NCI-H1092 treated with DMSO at 0.1 percent for 48 hours (cell line): ENCODE data around the gene FERMT2.
"Not testable (repeated sequence)": the region's sequence is repeated elsewhere in the genome, so short reads cannot be mapped to it uniquely, and the experiment has no call there.

Source experiments
- DNase-seq: peaks from one replicate; lab custom pipeline; 2025; lab: John Stamatoyannopoulos, UW

The FERMT2 gene

DNA sequence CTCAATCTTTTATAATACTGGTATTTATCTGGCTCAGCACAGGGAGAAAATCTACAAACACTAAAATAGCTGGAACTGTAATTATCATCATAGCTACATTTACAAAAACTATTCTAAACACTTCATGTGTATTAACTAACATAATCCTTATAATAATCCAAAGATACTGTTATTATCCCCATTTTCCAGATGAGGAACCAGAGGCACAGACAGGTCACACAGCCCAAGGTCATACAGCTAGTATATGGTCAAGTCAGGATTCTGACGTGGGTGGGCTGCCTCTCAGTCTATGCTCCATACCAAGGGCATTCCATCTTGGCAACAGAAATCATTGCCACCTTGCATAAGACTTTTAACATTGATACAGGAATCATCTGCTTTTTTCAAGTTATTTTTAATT lies 11.4 kb downstream of the FERMT2 start:
- DNase-seq = no peak

DNA sequence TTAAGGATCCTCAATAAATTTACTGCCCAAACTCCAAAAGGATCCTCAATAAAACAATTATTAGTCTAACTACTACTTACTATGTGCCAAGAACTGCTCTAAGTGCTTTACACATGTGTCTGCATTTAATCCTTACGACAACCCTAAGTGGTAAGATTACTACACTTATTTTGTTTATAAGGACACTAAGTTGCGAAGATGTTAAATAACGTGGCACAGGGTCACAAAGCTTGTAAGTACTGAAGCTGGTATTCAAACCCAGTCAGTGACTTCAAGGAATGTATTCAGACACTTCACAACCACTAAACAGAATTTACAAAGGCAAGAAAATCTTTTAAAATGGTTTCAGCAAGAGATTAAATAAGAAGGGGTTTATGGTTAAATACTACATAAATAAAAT lies 13.0 kb downstream of the FERMT2 start:
- no peak for DNase-seq

DNA sequence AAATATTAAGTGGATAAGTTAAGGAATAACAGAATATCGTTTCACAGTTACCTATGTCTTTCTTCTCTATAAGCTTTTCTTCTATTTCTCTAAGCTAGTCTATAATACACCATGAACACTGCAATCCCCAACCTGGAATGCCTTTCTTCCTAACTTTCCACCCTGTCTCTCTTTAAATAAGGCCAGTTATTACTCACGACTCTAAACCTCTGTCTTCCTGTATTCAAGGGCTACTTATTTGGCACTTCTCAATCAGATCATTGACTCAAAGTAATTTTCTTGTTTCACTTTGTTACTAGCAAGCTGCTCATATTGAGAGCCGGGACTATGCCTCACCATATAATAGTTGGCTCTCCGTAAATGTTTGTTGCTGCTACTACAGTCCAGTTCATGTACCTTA lies 13.5 kb downstream of the FERMT2 start:
- DNase-seq = no peak

DNA sequence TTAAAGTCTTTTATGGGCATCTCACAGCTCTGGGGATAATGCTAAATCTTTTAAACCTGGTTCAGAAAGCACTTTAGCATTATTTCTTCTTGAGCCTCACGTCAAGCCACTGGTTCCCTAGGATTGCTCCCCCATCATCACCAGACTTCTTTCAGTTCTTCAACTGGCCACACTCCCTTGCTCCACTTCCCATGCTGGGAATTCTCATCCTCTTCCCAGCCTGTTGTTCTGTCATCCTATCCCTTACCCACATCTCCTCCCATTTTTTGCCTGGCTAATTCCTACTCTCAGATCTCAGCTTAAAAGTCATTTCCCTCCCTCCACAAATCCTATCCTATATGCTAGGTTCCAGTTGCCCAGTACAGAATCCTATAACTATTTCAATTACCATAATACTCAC lies 14.4 kb downstream of the FERMT2 start:
- no peak for DNase-seq

DNA sequence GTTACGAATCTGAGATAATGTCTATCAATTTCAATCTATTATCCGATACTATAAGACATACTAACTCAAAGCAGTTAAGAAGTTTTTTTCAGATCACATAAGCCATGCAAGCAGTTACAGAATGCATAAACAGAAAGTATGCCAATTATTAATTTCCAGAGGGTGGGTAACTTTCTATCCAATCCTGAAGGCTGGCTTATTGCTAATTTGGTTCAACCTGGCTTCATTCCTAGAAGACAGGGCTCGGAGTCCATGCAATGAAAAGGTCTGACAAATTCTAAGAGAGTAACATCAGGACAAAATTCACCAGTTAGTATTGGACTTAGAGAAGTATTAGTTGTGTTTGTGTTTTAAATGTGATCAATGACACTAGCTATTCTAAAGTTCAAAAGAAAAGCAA lies 15.0 kb downstream of the FERMT2 start:
- no peak for DNase-seq

DNA sequence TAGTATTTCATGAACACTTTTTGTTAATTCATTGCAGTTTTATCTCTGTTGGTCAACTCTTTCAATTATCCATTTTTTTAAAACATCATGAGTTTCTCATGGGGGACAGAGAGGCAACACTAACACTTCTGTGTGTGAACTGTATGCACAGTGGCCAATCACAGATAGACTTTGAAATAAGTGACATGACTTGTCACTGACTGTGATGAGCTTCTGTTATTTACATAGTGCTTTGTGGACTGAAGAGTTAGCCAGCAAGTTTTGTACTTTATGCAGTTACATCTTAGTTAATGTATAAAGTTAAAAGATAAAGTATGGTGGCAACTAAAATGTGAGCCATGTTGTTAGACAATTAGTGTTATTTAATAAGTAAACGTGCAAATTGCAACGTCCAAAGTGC lies 16.1 kb downstream of the FERMT2 start:
- DNase-seq = no peak

DNA sequence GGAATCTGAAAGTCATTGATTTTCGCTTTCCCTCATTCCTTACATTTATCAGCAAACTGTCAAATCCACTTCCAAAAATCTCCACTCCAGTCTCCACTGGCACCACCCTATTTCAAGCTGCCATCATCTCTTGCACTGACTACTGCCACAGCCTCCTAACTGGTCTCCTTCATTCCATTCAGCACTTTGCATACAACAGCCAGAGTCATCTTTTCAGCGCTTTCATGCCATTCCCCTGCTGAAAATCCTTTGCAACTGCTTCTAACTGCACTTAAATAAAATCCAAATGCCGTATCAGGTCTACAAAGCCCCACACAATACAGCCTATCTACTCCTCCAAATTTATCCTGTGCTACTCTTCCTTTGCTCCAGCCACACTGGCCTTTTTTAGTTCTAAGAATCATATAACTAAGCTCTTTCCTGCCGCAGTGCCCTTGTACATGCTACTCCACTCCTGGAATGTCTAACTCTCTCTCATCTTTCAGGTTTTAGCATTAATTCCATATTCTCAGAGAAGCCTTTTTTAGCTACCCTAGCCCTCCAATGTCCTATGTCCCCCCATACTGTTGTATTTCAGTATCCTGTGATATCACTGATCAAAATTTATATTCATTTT lies 21.6 kb downstream of the FERMT2 start:
- no peak for DNase-seq

DNA sequence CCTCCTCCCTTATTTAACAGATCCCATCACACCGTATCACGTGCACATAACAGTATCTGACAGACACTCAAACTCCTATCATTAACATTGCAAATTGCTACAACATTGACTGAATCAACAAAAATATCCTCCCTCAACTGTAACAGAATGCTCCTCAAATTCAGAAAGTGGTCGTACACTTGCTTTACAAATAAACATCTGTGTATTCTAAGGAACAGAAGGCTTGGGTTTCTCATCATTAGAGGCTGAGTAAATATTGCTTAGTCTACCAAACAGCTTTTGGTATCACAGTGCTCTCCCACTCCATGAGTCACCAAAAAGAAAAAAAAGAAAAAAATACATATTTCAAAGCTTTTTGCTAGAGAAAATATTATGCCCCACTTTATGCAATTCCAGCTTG lies 23.9 kb downstream of the FERMT2 start:
- peak; percentile 75 for DNase-seq

DNA sequence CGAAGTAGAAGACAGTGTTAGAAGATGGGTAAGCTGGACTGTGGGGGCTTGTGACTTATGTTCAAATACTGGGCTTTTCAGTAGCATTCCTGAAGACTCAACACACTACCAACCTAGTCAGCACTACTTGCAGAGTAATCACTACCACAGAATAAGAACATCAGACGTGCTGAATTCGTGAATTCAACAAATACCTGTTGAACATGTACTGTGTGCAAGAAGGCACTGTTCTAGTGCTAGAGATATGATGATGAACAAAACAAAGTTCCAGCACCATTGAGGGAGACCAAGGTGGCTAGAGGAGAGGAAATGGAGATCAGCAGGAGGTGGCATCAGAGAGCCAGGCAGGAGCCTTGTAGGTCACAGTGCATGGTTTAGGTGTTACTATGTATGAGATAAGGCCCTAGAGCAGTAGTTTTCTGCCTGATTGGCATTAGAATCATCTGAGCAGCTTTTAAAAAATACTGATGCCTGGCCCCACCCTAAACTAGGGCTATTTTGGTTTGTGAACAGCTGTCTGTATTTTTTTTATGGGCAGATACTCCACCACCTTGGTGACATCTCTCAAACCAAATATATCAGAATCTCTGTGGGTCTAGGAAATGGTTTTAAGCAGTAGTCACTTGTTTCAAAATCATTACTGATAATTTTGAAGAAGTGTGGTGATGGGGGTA lies 26.8 kb downstream of the FERMT2 start:
- DNase-seq = no peak

DNA sequence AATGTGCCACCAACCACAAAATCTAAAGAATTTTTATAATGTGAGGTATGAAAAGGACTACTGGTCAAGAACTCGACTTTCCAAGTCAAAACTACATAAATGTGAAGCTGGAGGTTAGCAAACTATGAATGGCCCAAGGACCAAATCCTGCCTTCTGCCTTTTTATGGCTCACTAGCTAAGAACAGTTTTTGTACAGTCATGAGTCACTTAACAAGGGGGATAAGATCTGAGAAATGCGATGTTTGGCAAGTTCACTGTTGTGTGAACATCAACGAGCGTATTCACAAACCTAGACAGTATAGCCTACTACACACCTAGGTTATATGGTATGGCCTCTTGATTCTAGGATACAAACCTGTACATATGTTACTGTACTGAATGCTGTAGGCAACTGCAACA lies 28.2 kb downstream of the FERMT2 start:
- no peak for DNase-seq

DNA sequence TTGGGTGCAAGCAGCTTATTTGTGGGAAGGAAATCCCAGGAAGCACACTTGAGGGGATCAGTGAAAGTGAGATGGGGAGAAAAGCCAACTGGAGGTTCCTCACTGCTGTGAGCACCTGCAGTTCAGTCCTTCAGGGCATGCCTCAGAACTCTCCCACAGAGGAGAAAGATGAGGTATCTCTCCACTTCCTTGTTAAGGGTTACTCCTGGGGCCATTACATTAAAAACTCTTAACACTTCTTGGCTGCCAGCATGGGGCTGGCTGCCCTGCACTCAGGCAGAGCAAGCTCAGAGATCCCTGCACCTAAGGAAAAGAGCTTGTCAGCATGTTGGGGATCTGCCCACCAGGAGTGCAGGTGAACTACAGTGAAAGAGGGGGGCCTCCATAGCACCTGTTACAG lies 28.8 kb downstream of the FERMT2 start:
- no peak for DNase-seq

DNA sequence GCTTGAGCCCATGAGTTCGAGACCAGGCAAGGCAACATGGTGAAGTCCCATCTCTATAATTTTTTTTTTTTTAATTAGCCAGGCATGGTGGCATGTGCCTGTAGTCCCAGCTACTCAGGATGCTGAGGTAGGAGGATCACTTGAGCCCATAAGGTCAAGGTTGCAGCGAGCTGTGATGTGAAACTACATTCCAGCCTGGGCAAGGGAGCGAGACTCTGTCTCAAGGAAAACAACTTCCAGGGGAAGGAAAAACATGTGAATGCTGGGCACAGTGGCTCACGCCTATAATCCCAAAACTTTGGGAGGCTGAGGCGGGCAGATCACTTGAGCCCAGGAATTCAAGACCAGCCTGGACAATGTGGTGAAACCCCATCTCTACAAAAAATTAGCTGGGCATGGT lies 30.4 kb downstream of the FERMT2 start:
- not testable (repeated sequence) for DNase-seq

DNA sequence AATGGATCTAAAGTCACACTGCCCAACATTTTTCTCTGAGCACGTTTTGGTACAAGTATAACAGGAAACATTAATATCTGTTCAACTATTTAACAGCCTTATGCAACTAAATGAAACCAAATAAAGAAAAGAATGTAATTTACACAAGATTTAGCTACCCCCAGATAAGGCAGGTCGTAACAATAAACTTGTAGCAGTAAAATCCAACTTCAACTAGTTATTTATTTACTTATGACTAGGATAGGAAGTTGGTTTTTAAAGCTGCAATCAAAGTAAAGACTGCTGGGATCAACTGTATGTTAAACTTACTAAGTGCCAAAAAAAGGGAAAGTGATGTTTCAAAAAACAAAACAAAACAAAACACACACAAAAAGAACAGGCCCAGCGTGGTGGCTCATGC lies 30.9 kb downstream of the FERMT2 start:
- DNase-seq = no peak

DNA sequence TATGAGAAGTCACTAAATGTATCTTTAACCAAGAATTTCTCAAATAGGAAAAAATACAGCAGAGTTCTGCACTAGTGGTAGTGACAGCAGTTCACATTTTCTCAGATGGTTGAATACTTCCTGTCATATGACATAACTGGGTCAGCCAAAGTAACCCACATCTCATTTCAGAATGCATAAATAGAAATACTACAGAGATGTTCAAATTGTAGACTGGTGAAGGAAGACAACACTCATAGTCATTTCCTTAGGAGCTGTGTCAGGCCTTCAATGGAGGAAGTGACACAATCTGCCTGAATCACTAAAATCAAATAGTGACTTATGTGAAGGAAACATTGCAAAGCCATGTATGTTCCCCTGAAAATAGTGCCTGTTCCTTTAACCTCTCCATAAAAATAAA lies 32.4 kb downstream of the FERMT2 start:
- DNase-seq = no peak

DNA sequence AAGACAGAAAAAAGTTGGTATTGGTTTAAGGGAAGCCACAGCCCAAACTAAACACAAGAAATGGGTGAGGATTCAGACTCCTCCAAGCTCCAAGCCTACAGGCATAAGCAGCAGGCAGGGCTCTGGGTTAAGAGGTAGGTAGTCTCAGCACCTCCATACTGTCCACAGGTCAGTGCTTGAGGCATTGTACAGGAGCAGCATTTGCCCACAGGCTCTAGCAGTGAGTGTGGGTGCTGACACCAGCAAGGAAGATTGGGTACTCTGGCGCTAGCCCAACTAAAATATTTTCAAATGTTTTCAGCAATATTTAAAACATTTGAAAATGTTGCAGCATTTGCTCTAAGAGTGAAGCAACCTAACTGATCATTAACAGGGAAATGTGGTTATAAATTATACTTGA lies 33.1 kb downstream of the FERMT2 start:
- DNase-seq = no peak

DNA sequence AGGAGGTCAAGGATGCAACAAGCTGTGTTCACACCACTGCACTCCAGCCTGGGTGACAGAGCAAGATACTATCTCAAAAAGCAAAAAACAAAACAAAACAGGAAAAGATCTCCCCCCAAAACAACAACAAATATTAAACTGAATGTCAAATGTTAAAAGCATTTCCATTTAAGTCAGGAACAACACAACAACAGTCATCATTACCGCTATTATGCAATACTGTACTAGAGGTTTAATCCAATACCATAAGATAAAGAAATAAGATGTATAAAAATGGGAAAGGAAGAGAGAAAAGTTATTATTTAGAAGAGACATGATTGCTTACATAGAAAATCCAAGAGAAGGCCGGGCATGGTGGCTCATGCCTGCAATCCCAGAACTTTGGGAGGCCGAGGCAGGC lies 36.6 kb downstream of the FERMT2 start:
- DNase-seq = no peak

DNA sequence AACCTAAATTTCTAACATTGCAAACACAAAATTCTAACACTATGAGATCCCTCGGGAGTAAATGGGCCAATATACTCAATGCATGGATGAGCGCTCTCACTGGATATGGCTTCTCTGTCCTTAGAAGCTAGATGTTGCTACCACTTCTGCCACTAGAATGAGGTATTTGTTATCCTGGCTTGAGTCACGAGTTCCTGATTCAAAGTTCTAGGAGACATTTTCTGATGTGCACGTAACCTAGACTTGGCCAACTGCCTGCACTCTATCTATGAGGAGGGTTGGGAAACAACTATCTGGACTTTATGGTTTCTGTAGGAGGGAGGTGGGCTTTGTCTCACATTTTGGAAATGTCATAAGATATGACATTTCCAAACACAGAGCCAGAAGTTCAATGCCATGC lies 37.6 kb downstream of the FERMT2 start:
- no peak for DNase-seq

DNA sequence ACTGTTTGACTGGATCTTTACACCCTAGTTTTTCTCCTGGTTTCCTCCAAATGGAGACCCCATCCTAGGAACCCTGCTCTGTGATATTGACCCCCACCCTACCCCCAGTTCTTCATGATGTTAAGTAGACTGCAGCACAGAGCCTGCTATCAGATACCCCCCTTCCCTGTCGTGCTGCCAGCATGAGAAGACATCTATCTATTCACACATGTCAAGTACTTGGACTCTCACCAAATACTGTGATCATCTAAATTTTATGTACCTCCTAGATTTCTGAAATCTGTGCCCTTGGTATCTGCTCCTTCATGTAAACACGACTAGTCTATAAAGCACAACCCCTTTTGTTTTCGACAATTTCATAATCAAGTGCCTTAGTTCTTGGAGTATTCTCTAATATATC lies 38.9 kb downstream of the FERMT2 start:
- DNase-seq = peak; percentile 26

DNA sequence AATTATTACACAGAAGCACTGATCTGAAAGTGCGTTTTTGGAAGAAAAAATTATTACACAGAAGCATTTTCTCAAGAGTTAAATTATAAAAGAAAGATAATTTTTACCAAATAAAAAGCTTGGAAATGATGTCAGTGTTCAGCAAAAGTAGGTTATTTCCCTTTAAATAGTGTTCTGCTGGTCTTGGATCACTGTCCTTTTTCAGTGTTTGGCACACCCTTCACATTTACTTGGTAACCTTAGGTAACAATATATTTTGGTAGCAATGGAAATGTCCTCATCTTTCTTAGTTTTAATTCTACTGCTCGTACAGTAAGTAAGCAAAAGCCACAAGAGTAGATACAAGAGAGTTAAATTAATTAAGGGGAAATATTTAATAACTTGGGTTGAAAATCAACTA lies 40.3 kb downstream of the FERMT2 start:
- DNase-seq = no peak

DNA sequence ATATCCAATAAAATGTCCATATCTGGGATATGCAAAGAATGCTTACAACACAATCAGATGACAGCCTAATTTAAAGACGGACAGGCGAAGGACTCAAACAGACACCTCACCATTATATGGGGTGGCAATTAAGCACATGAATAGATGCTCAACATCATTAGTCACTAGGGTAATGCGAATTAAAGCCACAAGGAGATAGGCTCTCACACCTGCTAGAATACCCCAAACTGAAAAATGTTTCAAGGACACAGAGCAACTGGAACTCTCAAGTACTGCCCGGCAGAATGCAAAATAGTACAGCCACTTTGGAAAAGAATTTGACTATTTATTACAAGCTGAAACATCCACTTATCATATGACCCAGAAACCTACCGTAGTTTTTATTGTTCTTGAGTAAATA lies 42.9 kb downstream of the FERMT2 start:
- DNase-seq = no peak

DNA sequence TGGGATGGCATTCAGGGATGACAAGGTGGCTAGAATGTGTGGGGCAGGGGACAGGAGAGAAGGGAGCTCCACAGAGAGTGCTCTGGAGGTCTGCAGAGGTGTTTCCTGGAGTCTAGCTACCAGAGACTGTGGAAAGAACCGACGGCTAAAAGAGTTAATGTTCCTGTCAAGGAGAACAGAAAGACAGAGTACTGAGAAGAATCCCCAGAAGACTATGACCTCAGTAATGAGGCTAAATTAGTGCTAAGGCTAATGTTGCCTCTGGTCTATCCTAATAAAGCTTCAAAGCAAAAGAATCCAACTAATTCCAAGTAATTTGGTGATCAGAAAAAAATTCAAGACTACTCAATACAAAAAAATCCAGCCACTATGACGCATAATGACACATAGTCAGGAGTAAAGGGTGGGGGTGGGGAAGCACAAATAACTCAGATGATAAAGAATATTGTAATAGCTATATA lies 44.7 kb downstream of the FERMT2 start:
- no peak for DNase-seq

DNA sequence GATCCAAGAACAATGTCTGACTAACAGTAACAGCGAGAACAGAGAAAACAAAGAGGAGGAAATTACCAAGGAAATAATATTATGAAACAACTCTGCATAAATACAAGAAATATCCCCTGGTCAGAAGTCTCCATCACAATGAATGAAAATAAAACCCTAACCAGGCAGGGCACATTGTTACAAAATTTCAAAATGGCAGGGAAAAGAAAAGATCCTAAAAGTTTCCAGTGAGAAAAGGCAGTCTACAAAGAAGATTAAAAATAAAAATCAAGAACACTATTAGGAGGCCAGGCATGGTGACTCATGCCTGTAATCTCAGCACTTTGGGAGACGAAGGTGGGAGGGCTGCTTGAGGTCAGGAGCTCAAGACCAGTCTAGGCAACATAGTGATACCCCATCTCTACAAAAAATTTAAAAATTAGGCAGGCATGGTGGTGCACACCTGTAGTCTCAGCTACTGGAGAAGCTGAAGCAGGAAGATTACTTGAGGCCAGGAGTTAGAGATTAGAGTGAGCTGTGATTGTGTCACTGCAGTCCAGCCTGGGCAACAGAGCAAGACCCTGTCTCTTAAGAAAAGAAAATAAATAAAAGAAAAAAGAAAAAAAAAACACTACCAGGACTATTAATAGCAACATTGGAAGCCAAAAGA lies 47.8 kb downstream of the FERMT2 start:
- DNase-seq = no peak

DNA sequence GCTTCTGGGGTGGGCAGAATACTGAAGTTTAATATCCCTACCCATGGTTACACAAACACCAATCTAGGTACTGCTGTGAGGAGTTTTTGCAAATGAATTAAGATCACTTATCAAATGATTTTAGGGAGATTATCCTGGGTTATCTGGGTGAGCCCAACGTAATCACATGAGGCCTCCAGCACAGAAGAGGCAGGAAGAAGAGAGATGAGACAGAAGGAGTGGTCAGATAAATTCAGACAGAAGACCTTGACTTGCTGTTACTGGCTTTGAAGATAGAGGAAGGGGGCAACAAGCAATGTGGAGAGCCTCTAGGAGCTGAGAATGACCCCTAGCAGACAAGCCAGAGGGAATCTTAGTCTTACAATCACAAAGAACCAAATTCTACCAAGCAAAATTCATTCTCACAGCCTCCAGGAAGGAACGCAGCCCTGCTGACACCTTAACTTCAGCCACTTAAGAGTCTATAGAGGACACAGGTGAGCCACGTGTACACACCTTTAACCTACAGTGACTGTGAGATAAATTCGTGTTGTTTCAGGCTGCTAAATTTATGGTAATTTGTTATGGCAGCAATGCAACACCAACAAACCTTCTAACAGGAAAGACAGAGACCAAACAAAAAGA lies 49.4 kb downstream of the FERMT2 start:
- DNase-seq = no peak
